ENCODE measurements around the gene PGP.

PGP gene

GRCh38 chr16:2200313-2200712 lies 14.3 kb downstream of the PGP start:
- no peak for DNase-seq

GRCh38 chr16:2199621-2200139 lies 15.0 kb downstream of the PGP start:
- no peak for DNase-seq

GRCh38 chr16:2199095-2199494 lies 15.5 kb downstream of the PGP start:
- no peak for DNase-seq

- DNase-seq, result no peak
These were observed 16.4 kb downstream of the PGP start for GRCh38 chr16:2198283-2198682.

GRCh38 chr16:2197765-2198164 lies 16.9 kb downstream of the PGP start:
- DNase-seq, result no peak

- no peak for DNase-seq
These were observed 17.6 kb downstream of the PGP start for GRCh38 chr16:2196981-2197511.

- peak in 2 of 58 donors; percentile 14 to 21 for DNase-seq
These were observed 18.3 kb downstream of the PGP start, which contains the start of gene CASKIN1 for GRCh38 chr16:2196162-2196980. Gene CASKIN1, minus strand, starts transcription at chr16:2196605. Its CDS starts 173 bp downstream, at chr16:2196432.

- no peak for DNase-seq
These were observed 19.1 kb downstream of the PGP start for GRCh38 chr16:2195322-2196161.

GRCh38 chr16:2194852-2195321 lies 19.8 kb downstream of the PGP start:
- DNase-seq, result no peak

GRCh38 chr16:2194166-2194834 lies 20.3 kb downstream of the PGP start:
- peak in 7 of 58 donors; percentile 8 to 38 (median 26) for DNase-seq

GRCh38 chr16:2191446-2191706 lies 23.3 kb downstream of the PGP start:
- DNase-seq, result peak in 6 of 58 donors; percentile 48 to 67 (median 50)

- DNase-seq, result peak in 49 of 58 donors; percentile 12 to 83 (median 57)
These were observed 23.8 kb downstream of the PGP start for GRCh38 chr16:2190659-2191445.

GRCh38 chr16:2190002-2190658 lies 24.5 kb downstream of the PGP start:
- no peak for DNase-seq

GRCh38 chr16:2189252-2189893 lies 25.3 kb downstream of the PGP start:
- no peak for DNase-seq

- no peak for DNase-seq
These were observed 26.2 kb downstream of the PGP start for GRCh38 chr16:2188395-2188794.

- DNase-seq, result no peak
These were observed 27.4 kb downstream of the PGP start for GRCh38 chr16:2187212-2187611.

GRCh38 chr16:2186505-2186904 lies 28.1 kb downstream of the PGP start:
- DNase-seq, result no peak

- no peak for DNase-seq
These were observed 28.6 kb downstream of the PGP start for GRCh38 chr16:2186064-2186463.

GRCh38 chr16:2184962-2185361 lies 29.7 kb downstream of the PGP start:
- DNase-seq, result no peak
